H1 (cell line): ENCODE data around the gene SLC26A4. TPM values are rescaled to one million over a fixed set of nuclear protein-coding genes. Genes with fewer than 3 reads are reported as not detected.

ENCODE experiments used
- CTCF ChIA-PET: fragments of 300-600 bp; sonication (Branson Sonifier 250); formaldehyde crosslinking; loops from one replicate; lab custom pipeline; 2021; ENCODE audit not compliant: partially characterized antibody; lab: Charles Lee
- POLR2A ChIA-PET: fragments of 300-600 bp; sonication (Branson Sonifier 250); formaldehyde crosslinking; loops from one replicate; lab custom pipeline; 2021; ENCODE audit warnings: inconsistent platforms; ENCODE audit not compliant: partially characterized antibody; lab: Charles Lee
- DNase-seq, 2 experiments: peaks; one replicate each; pipeline versions ENCODE4 v3.0.0 to v3.0.0-alpha.2; 2010 to 2022; ENCODE audit warnings: low spot score in 2 of 2, low read depth in 1 of 2, mixed read lengths in 1 of 2
- FAIRE-seq: peaks from 2 replicates; lab custom pipeline; 2011; peaks lifted over from hg19 to GRCh38; lab: Jason Lieb, UNC
- H2AFZ ChIP-seq: 2 replicates; pipeline ENCODE4 v1.8.1; 2012; ENCODE audit warnings: low read length, inconsistent platforms
- H2AK5ac ChIP-seq: 2 replicates; pipeline ENCODE4 v1.6.1; 2013; ENCODE audit warnings: low read depth, low read length
- H2BK120ac ChIP-seq: replicated peaks from 2 replicates; pipeline ENCODE3; 2013; ENCODE audit warnings: low read depth, low read length, inconsistent platforms
- H2BK12ac ChIP-seq: 2 replicates; pipeline ENCODE4 v1.6.1; 2013; ENCODE audit warnings: low read depth, low read length
- H2BK15ac ChIP-seq: 2 replicates; pipeline ENCODE4 v1.6.1; 2013; ENCODE audit warnings: low read length
- H2BK20ac ChIP-seq: 2 replicates; pipeline ENCODE4 v1.6.1; 2013; ENCODE audit warnings: low read length
- H2BK5ac ChIP-seq: 2 replicates; pipeline ENCODE4 v1.6.1; 2013; ENCODE audit warnings: low read depth, low read length
- H3K14ac ChIP-seq: 2 replicates; pipeline ENCODE4 v1.6.1; 2013; ENCODE audit warnings: inconsistent platforms; ENCODE audit not compliant: insufficient read length
- H3K18ac ChIP-seq: 2 replicates; pipeline ENCODE4 v1.6.1; 2013; ENCODE audit warnings: low read length; ENCODE audit errors: extremely low read depth
- H3K23ac ChIP-seq: 2 replicates; pipeline ENCODE4 v1.6.1; 2013; ENCODE audit warnings: inconsistent platforms; ENCODE audit not compliant: insufficient read length
- H3K23me2 ChIP-seq: 2 replicates; pipeline ENCODE4 v1.6.1; 2013; ENCODE audit warnings: low read depth, low read length
- H3K27ac ChIP-seq: 2 replicates; pipeline ENCODE4 v1.6.1; 2011; ENCODE audit warnings: low read depth, low read length, inconsistent platforms
- H3K27me3 ChIP-seq, 4 experiments: replicated peaks in 1 of 4; 1 replicate in 1 of 4; 2 replicates in 3 of 4; pipeline versions ENCODE4 v1.6.1 to v1.8.1; 2011 to 2013; ENCODE audit warnings: low read length in 3 of 4, mild to moderate bottlenecking in 3 of 4, inconsistent platforms in 2 of 4, mixed read lengths in 2 of 4, moderate library complexity in 1 of 4; ENCODE audit not compliant: control insufficient read depth in 3 of 4, insufficient read depth in 3 of 4; ENCODE audit errors: extremely low read depth in 1 of 4
- H3K36me3 ChIP-seq, 4 experiments: 2 replicates each; pipeline versions ENCODE4 v1.6.1 to v1.8.1; 2011 to 2013; ENCODE audit warnings: mild to moderate bottlenecking in 4 of 4, low read length in 3 of 4, moderate library complexity in 2 of 4, control low read depth in 1 of 4, inconsistent platforms in 1 of 4; ENCODE audit not compliant: insufficient read depth in 4 of 4, control insufficient read depth in 2 of 4
- H3K4ac ChIP-seq: replicated peaks from 2 replicates; pipeline ENCODE3; 2013; ENCODE audit warnings: low read length, low read depth, mixed read lengths, inconsistent platforms; ENCODE audit not compliant: insufficient read length
- H3K4me1 ChIP-seq, 4 experiments: replicated peaks in 1 of 4; 1 replicate in 1 of 4; 2 replicates in 3 of 4; pipeline versions ENCODE4 v1.6.1 to v1.8.1; 2011 to 2013; ENCODE audit warnings: low read length in 3 of 4, inconsistent platforms in 2 of 4, mixed read lengths in 1 of 4; ENCODE audit not compliant: insufficient read depth in 4 of 4, control insufficient read depth in 3 of 4
- H3K4me2 ChIP-seq, 2 experiments: 2 replicates each; pipeline versions ENCODE4 v1.6.1 to v1.8.1; 2011 to 2013; ENCODE audit warnings: low read depth in 2 of 2, low read length in 2 of 2, control low read depth in 1 of 2, inconsistent platforms in 1 of 2, mild to moderate bottlenecking in 1 of 2; ENCODE audit not compliant: insufficient read depth in 1 of 2
- H3K4me3 ChIP-seq, 4 experiments: fragments of 200-600, 300-600 bp in 1 of 4; sonication (generic), shearing (Covaris generic), sonication (Bioruptor Twin) in 1 of 4; 2 replicates each; pipeline versions ENCODE4 v1.5.1 to v1.8.1; 2011 to 2016; ENCODE audit warnings: low read length in 4 of 4, low read depth in 3 of 4, control low read depth in 2 of 4, inconsistent platforms in 2 of 4, mild to moderate bottlenecking in 2 of 4, mixed read lengths in 1 of 4, moderate library complexity in 1 of 4; ENCODE audit not compliant: insufficient read depth in 2 of 4; ENCODE audit errors: extremely low read depth in 1 of 4
- H3K56ac ChIP-seq: replicated peaks from 2 replicates; pipeline ENCODE3; 2013; ENCODE audit warnings: low read depth, mild to moderate bottlenecking, mixed read lengths, low read length, inconsistent platforms; ENCODE audit not compliant: insufficient read length
- H3K79me1 ChIP-seq: 2 replicates; pipeline ENCODE4 v1.6.1; 2013; ENCODE audit warnings: low read depth, low read length, control low read depth
- H3K79me2 ChIP-seq, 2 experiments: 2 replicates each; pipeline versions ENCODE4 v1.6.1 to v1.8.1; 2012 to 2013; ENCODE audit warnings: low read length in 2 of 2, mild to moderate bottlenecking in 2 of 2, inconsistent platforms in 1 of 2; ENCODE audit not compliant: insufficient read depth in 2 of 2, control insufficient read depth in 1 of 2
- H3K9ac ChIP-seq, 4 experiments: replicated peaks in 1 of 4; 1 replicate in 1 of 4; 2 replicates in 3 of 4; pipeline versions ENCODE4 v1.6.1 to v1.8.1; 2011 to 2013; ENCODE audit warnings: low read depth in 3 of 4, low read length in 3 of 4, control low read depth in 2 of 4, mild to moderate bottlenecking in 2 of 4, moderate library complexity in 2 of 4, inconsistent platforms in 1 of 4; ENCODE audit errors: extremely low read depth in 1 of 4
- H3K9me3 ChIP-seq, 2 experiments: 2 replicates each; pipeline versions ENCODE4 v1.6.1 to v1.8.1; 2012 to 2013; ENCODE audit warnings: mild to moderate bottlenecking in 2 of 2, moderate library complexity in 2 of 2, control low read depth in 1 of 2, inconsistent platforms in 1 of 2, low read depth in 1 of 2, low read length in 1 of 2, mixed read lengths in 1 of 2; ENCODE audit not compliant: insufficient read depth in 2 of 2
- H4K20me1 ChIP-seq, 2 experiments: replicated peaks in 1 of 2; 2 replicates each; pipeline versions ENCODE3 to v1.8.1; 2011 to 2013; ENCODE audit warnings: inconsistent platforms in 2 of 2, low read length in 2 of 2, mild to moderate bottlenecking in 1 of 2; ENCODE audit not compliant: insufficient read depth in 2 of 2, control insufficient read depth in 1 of 2
- H4K5ac ChIP-seq: 2 replicates; pipeline ENCODE4 v1.6.1; 2013; ENCODE audit warnings: low read length, low read depth, mixed read lengths, inconsistent platforms; ENCODE audit not compliant: insufficient read length
- H4K8ac ChIP-seq: 2 replicates; pipeline ENCODE4 v1.8.0; 2013; ENCODE audit warnings: mild to moderate bottlenecking, moderate library complexity, low read length, inconsistent platforms; ENCODE audit not compliant: insufficient read depth; ENCODE audit errors: extremely low read depth
- H4K91ac ChIP-seq: replicated peaks from 2 replicates; pipeline ENCODE3; 2013; ENCODE audit warnings: low read length, mixed read lengths, inconsistent platforms; ENCODE audit not compliant: insufficient read length
- ASH2L ChIP-seq: fragments of 200-600, 300-600 bp; sonication (generic); IDR thresholded peaks from one replicate; pipeline ENCODE4 v1.7.1; 2017; ENCODE audit warnings: low read length
- BACH1 ChIP-seq: IDR thresholded peaks from 2 replicates; pipeline ENCODE4 v1.6.1; 2012; ENCODE audit warnings: low read length, improper control_type of control experiment
- CREB1 ChIP-seq: IDR thresholded peaks from 2 replicates; pipeline ENCODE4 v1.6.1; 2012; ENCODE audit warnings: inconsistent platforms
- EZH2 ChIP-seq: fragments of 200-600 bp; sonication (generic); IDR thresholded peaks from 2 replicates; pipeline ENCODE4 v1.7.1; 2012; ENCODE audit warnings: low read depth, mild to moderate bottlenecking, moderate library complexity, low read length, inconsistent platforms; ENCODE audit not compliant: severe bottlenecking
- GABPA ChIP-seq: IDR thresholded peaks from 2 replicates; pipeline ENCODE4 v1.6.1; 2011; ENCODE audit warnings: mild to moderate bottlenecking, low read length, moderate library complexity, borderline replicate concordance; ENCODE audit not compliant: insufficient read depth
- GTF2F1 ChIP-seq: IDR thresholded peaks from 2 replicates; pipeline ENCODE4 v1.6.1; 2012; ENCODE audit warnings: low read depth, low read length, improper control_type of control experiment, borderline replicate concordance
- MAFK ChIP-seq: IDR thresholded peaks from 2 replicates; pipeline ENCODE4 v1.6.1; 2012; ENCODE audit warnings: low read depth, mild to moderate bottlenecking, improper control_type of control experiment, low read length
- POLR2AphosphoS5 ChIP-seq: IDR thresholded peaks from 2 replicates; pipeline ENCODE4 v1.6.1; 2011; ENCODE audit warnings: low read depth, low read length
- RFX5 ChIP-seq: IDR thresholded peaks from 2 replicates; pipeline ENCODE4 v1.6.1; 2011; ENCODE audit warnings: low read depth, low read length, improper control_type of control experiment, borderline replicate concordance
- RXRA ChIP-seq: IDR thresholded peaks from 2 replicates; pipeline ENCODE4 v1.6.1; 2011; ENCODE audit warnings: low read depth, mild to moderate bottlenecking, low read length, moderate library complexity; ENCODE audit not compliant: insufficient read depth
- SIN3A ChIP-seq, 2 experiments: IDR thresholded peaks in 1 of 2; conservative IDR thresholded peaks in 1 of 2; 2 replicates each; pipeline ENCODE4 v1.6.1; 2011 to 2012; ENCODE audit warnings: low read length in 2 of 2, improper control_type of control experiment in 1 of 2, low read depth in 1 of 2, mild to moderate bottlenecking in 1 of 2
- SP4 ChIP-seq: IDR thresholded peaks from 2 replicates; pipeline ENCODE4 v1.6.1; 2012; ENCODE audit warnings: low read length, inconsistent platforms
- TBP ChIP-seq: IDR thresholded peaks from 2 replicates; pipeline ENCODE4 v1.6.1; 2011; ENCODE audit warnings: low read depth, low read length, improper control_type of control experiment
- TEAD4 ChIP-seq: IDR thresholded peaks from 2 replicates; pipeline ENCODE4 v1.6.1; 2012; ENCODE audit warnings: low read depth, low read length, inconsistent platforms, mixed read lengths
- polyA plus RNA-seq, 7 experiments: library from polyadenylated mRNA; depleted of rRNA in 3 of 7; stranded (reverse) in 5 of 7; unstranded in 2 of 7; fragments of >200 nt in 5 of 7; fragments of 200-250 nt in 2 of 7; gene quantifications; 1 replicate in 5 of 7; 2 replicates in 1 of 7; 4 replicates in 1 of 7; pipeline versions ENCODE4 v1.2.1 to v1.2.3, GENCODE V29; 2011 to 2013; ENCODE audit warnings: missing spikeins in 2 of 7, mixed read lengths in 2 of 7
- total RNA-seq: library from RNA; stranded (reverse); fragmentation: NEBNext Ultra II Directional; extraction: Animal tissue kit (Norgen Biotek cat#: 25700); gene quantifications from 2 replicates; pipeline ENCODE4 v1.2.1, GENCODE V29; 2021

The SLC26A4 gene
- total and polyA plus RNA-seq, 2 of the 8 experiments (the other 6 are each of a cell fraction or from before 2014, with no cell fraction given) = 0.11 to 0.35 TPM

DNA sequence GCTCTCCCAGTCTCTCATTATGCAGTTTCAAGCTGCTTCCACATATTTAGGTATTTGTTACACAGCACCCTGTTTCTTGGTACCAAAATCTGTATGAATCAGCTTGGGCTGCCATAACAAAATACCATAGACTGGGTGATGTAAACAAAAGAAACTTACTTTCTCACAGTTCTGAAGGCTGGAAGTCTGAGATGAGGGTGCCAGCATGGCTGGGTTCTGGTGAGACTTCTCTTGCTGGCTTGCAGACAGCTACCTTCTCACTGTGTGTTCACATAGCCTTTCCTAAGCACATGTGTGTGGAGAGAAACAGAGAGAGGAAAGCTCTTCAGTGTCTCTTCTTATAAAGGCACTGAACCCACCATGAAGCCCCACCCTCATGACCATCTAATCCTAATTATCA lies 67.6 kb downstream of the SLC26A4 start:
- Histone ChIP-seq H3K79me2 (no peaks in the 10 kb centered on the region), H3K4me3 (no peak overlapping the region), H3K18ac (no peak overlapping the region), H4K20me1 (no peaks in the 10 kb centered on the region), H4K5ac (no peak overlapping the region), H4K91ac (no peak overlapping the region), H3K4me1 (no peaks in the 10 kb centered on the region), H3K4me2 (no peak overlapping the region), H2BK120ac (no peak overlapping the region), H2BK15ac (no peak overlapping the region), H2BK12ac (no peak overlapping the region), H3K23ac (no peak overlapping the region), H3K9ac (no peak overlapping the region), H3K4ac (no peak overlapping the region), H3K79me1 (no peaks in the 10 kb centered on the region), H2BK5ac (no peak overlapping the region), H3K27ac (no peak overlapping the region), H3K56ac (no peak overlapping the region), H3K23me2 (no peaks in the 10 kb centered on the region), H4K8ac (no peak overlapping the region), H2BK20ac (no peak overlapping the region), H3K14ac (no peak overlapping the region), H3K9me3 (no peaks in the 10 kb centered on the region; a peak in 1 of 4 replicates), H2AK5ac (no peak overlapping the region), H3K27me3 (no peaks in the 10 kb centered on the region), H2AFZ (no peak overlapping the region), H3K36me3 (no peaks in the 10 kb centered on the region)
- DNase-seq (no peak), FAIRE-seq (no peak)
- ChIA-PET CTCF (interaction anchor here (0.8 to 4.2 kb wide), 9 partner anchors 14 to 523 kb away, joined by 3 to 30 read pairs (median 3); partner anchors contain the start of gene CBLL1), POLR2A (interaction anchor here (0.5 to 2.1 kb wide), 3 partner anchors 15 to 638 kb away, joined by 3 to 8 read pairs (median 4); partner anchors contain the start of genes COG5 and DUS4L)
- no peak for TF ChIP-seq EZH2
- no peak for TF ChIP-seq BACH1
- TF ChIP-seq CREB1 = no peak
- no peak for TF ChIP-seq POLR2AphosphoS5
- TF ChIP-seq RFX5 = no peak
- TF ChIP-seq ASH2L = no peak
- TF ChIP-seq TEAD4 = no peak
- TF ChIP-seq MAFK = no peak
- TF ChIP-seq SIN3A (conservative IDR thresholded peaks at IDR 0.05 in 1 of 2, IDR thresholded peaks at IDR 0.05 in 1 of 2; ENCODE audit: low read depth in 1 of 2, low read length in 2 of 2) = no peak
- TF ChIP-seq TBP = no peak
- no peak for TF ChIP-seq RXRA
- TF ChIP-seq GABPA = no peak
- TF ChIP-seq GTF2F1 = no peak
- no peak for TF ChIP-seq SP4
